ENCODE measurements around the gene FAM219B.

GRCh38 chr15:74850393-74850792, 56.3 kb downstream of the FAM219B start:
- TF ChIP-seq CTCF (IDR thresholded peaks at IDR 0.05; ENCODE audit: borderline replicate concordance, extremely low read depth, low read length, poor library complexity, severe bottlenecking) (no peak), EZH2 (IDR thresholded peaks at IDR 0.05; ENCODE audit: borderline replicate concordance, low read depth, low read length, severe bottlenecking) (no peak)
